Dendritic cell treated with granulocyte-macrophage colony-stimulating factor and Interleukin-4, amounts not matched to agents 40 ng/mL and 50 ng/mL, for 4 days (primary cell): ENCODE results near the gene TIMP3.

ENCODE experiments used
- H3K27ac Mint-ChIP-seq: one replicate; pipeline ENCODE4 v1.8.0; 2022; ENCODE audit warnings: mild to moderate bottlenecking, mixed read lengths
- H3K27me3 Mint-ChIP-seq: one replicate; pipeline ENCODE4 v1.8.0; 2022; ENCODE audit warnings: mild to moderate bottlenecking, mixed read lengths
- H3K36me3 Mint-ChIP-seq: one replicate; pipeline ENCODE4 v1.8.0; 2022; ENCODE audit warnings: low read depth, mixed read lengths
- H3K4me1 Mint-ChIP-seq: one replicate; pipeline ENCODE4 v1.8.0; 2022; ENCODE audit warnings: low read depth, mixed read lengths
- H3K4me3 Mint-ChIP-seq: one replicate; pipeline ENCODE4 v1.8.0; 2022; ENCODE audit warnings: mild to moderate bottlenecking, moderate library complexity, mixed read lengths
- H3K9me3 Mint-ChIP-seq: one replicate; pipeline ENCODE4 v1.8.0; 2022; ENCODE audit warnings: mixed read lengths
- intact Hi-C: fragments of 100-400 bp; cut with micrococcal nuclease; formaldehyde crosslinking; loops from one replicate; pipeline ENCODE4 v1.15.0; 2022

The TIMP3 gene

GRCh38 chr22:32808038-32808445 is 6.5 kb downstream of the TIMP3 start:
- Mint-ChIP-seq H3K36me3 (no peaks in the 10 kb centered on the region), H3K9me3 (no peaks in the 10 kb centered on the region), H3K27ac (no peak overlapping the region), H3K27me3 (peaks cover 25% of the 10 kb centered on the region), H3K4me1 (no peaks in the 10 kb centered on the region), H3K4me3 (no peak overlapping the region)
- intact Hi-C loops, result no loop called here

GRCh38 chr22:32809786-32810554 is 8.5 kb downstream of the TIMP3 start:
- no peak overlapping the region for H3K27ac Mint-ChIP-seq
- peaks cover 5% of the 10 kb centered on the region for H3K27me3 Mint-ChIP-seq
- H3K4me1 Mint-ChIP-seq, result no peaks in the 10 kb centered on the region
- no peaks in the 10 kb centered on the region for H3K9me3 Mint-ChIP-seq
- no peaks in the 10 kb centered on the region for H3K36me3 Mint-ChIP-seq
- intact Hi-C loops, result no loop called here
- no peak overlapping the region for H3K4me3 Mint-ChIP-seq

GRCh38 chr22:32810555-32811133 is 9.1 kb downstream of the TIMP3 start:
- H3K9me3 Mint-ChIP-seq, result no peaks in the 10 kb centered on the region
- H3K27ac Mint-ChIP-seq, result no peak overlapping the region
- no peaks in the 10 kb centered on the region for H3K36me3 Mint-ChIP-seq
- no peaks in the 10 kb centered on the region for H3K4me1 Mint-ChIP-seq
- intact Hi-C loops, result no loop called here
- no peak overlapping the region for H3K4me3 Mint-ChIP-seq
- peaks cover 2% of the 10 kb centered on the region for H3K27me3 Mint-ChIP-seq

- no peaks in the 10 kb centered on the region for H3K9me3 Mint-ChIP-seq
- no peaks in the 10 kb centered on the region for H3K36me3 Mint-ChIP-seq
- H3K4me3 Mint-ChIP-seq, result no peak overlapping the region
- H3K27me3 Mint-ChIP-seq, result peaks cover 2% of the 10 kb centered on the region
- intact Hi-C loops, result no loop called here
- no peaks in the 10 kb centered on the region for H3K4me1 Mint-ChIP-seq
- no peak overlapping the region for H3K27ac Mint-ChIP-seq
These were observed 10.5 kb downstream of the TIMP3 start for GRCh38 chr22:32811788-32812545.

DNA sequence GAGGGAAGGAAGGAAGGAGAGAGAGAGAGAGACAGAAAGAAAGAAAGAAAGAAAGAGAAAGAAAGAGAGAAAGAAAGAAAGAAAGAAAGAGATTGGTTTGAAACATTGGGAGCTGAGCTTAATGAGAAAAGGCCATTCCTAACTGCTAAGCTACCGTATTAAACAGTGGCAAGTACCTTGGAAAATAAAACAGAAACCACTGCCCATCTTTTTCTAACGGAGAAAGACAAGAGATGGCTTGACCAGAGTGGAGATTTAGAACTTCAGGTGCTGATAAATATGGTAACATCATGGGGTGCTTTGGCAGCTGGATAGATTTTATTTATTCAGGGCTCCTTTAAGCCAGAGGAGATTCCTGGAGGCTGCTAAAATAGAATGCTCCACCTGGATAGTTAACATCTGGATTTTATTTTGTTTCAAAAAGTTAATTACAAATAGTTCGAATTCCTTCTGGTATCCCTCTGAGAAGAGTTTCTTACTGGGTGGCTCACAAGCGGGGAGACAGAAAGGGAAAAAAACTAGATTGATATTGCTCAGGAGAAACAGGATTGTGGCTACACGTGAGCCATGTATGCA is 12.9 kb downstream of the TIMP3 start:
- Mint-ChIP-seq H3K36me3 (no peaks in the 10 kb centered on the region), H3K9me3 (no peaks in the 10 kb centered on the region), H3K27ac (no peak overlapping the region), H3K4me3 (no peak overlapping the region), H3K4me1 (peaks cover 7% of the 10 kb centered on the region), H3K27me3 (no peaks in the 10 kb centered on the region)
- intact Hi-C loops, result no loop called here

GRCh38 chr22:32815059-32815458 is 13.6 kb downstream of the TIMP3 start:
- Mint-ChIP-seq H3K4me1 (peaks cover 7% of the 10 kb centered on the region), H3K9me3 (no peaks in the 10 kb centered on the region), H3K27me3 (no peaks in the 10 kb centered on the region), H3K4me3 (no peak overlapping the region), H3K27ac (no peak overlapping the region), H3K36me3 (no peaks in the 10 kb centered on the region)
- intact Hi-C loops, result no loop called here

- no peak overlapping the region for H3K4me3 Mint-ChIP-seq
- intact Hi-C loops, result no loop called here
- H3K36me3 Mint-ChIP-seq, result no peaks in the 10 kb centered on the region
- H3K27ac Mint-ChIP-seq, result no peak overlapping the region
- H3K4me1 Mint-ChIP-seq, result peaks cover 7% of the 10 kb centered on the region
- H3K9me3 Mint-ChIP-seq, result no peaks in the 10 kb centered on the region
- no peaks in the 10 kb centered on the region for H3K27me3 Mint-ChIP-seq
These were observed 14.4 kb downstream of the TIMP3 start for GRCh38 chr22:32815943-32816342.

- Mint-ChIP-seq H3K27me3 (no peaks in the 10 kb centered on the region), H3K4me3 (no peak overlapping the region), H3K36me3 (no peaks in the 10 kb centered on the region), H3K9me3 (no peaks in the 10 kb centered on the region), H3K27ac (no peak overlapping the region), H3K4me1 (peaks cover 7% of the 10 kb centered on the region)
- intact Hi-C loops, result no loop called here
These were observed 15.7 kb downstream of the TIMP3 start for GRCh38 chr22:32817137-32817730.

DNA sequence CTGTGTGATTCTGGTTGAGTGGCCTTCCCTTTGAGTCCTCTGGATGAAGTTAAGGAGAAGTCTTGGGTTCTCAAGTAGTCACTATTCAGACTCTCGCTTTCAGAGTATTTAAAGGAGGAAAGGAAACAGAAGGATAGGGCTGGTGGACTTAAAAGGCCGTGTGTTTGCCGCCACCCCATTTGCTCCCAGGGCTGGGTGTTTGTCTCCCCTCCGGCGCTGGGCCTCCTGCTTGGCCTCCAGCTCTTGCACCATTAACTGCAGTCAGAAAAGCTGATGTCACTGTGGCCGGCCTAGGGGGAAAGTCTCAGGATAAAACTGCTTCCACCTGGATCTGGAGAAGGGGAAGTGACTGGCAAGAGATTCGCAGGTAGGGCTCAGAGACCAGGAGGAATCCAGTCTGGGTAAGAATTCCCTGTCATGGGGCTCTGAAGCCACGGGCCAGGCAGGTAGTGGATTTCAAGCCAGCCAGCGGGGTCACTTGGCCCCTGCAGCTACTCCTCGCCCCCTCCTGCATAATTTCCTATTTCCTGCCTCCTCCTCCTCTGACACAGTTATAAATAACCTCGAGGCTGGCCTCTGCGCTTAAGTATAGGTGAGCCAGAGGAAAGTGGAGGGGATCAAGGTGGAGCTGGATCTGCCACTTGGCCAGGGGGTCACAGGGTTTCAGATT is 17.1 kb downstream of the TIMP3 start:
- Mint-ChIP-seq H3K36me3 (no peaks in the 10 kb centered on the region), H3K9me3 (no peaks in the 10 kb centered on the region), H3K27ac (no peak overlapping the region), H3K27me3 (no peaks in the 10 kb centered on the region), H3K4me3 (no peak overlapping the region), H3K4me1 (peaks cover 7% of the 10 kb centered on the region)
- intact Hi-C loops, result no loop called here

GRCh38 chr22:32819120-32819519 is 17.6 kb downstream of the TIMP3 start:
- Mint-ChIP-seq H3K36me3 (no peaks in the 10 kb centered on the region), H3K4me1 (peaks cover 7% of the 10 kb centered on the region), H3K9me3 (no peaks in the 10 kb centered on the region), H3K27me3 (no peaks in the 10 kb centered on the region), H3K4me3 (no peak overlapping the region), H3K27ac (no peak overlapping the region)
- intact Hi-C loops, result no loop called here

- no peaks in the 10 kb centered on the region for H3K27me3 Mint-ChIP-seq
- no peak overlapping the region for H3K4me3 Mint-ChIP-seq
- intact Hi-C loops, result no loop called here
- H3K9me3 Mint-ChIP-seq, result no peaks in the 10 kb centered on the region
- H3K27ac Mint-ChIP-seq, result no peak overlapping the region
- peaks cover 7% of the 10 kb centered on the region for H3K4me1 Mint-ChIP-seq
- H3K36me3 Mint-ChIP-seq, result no peaks in the 10 kb centered on the region
These were observed 18.9 kb downstream of the TIMP3 start for GRCh38 chr22:32820131-32821119.

- intact Hi-C loops, result no loop called here
- Mint-ChIP-seq H3K36me3 (no peaks in the 10 kb centered on the region), H3K27ac (no peak overlapping the region), H3K4me1 (peaks cover 5% of the 10 kb centered on the region), H3K27me3 (no peaks in the 10 kb centered on the region), H3K4me3 (no peak overlapping the region), H3K9me3 (no peaks in the 10 kb centered on the region)
These were observed 20.8 kb downstream of the TIMP3 start for GRCh38 chr22:32822179-32822877.
